Kidney glomerular epithelial cell (primary cell): ENCODE measurements around the gene TMEM267.
"Not testable (repeated sequence)": the region's sequence is repeated elsewhere in the genome, so short reads cannot be mapped to it uniquely, and the experiment has no call there.

ENCODE experiments used
- DNase-seq: peaks from one replicate; lab custom pipeline; 2025; lab: John Stamatoyannopoulos, UW

TMEM267 gene

DNA sequence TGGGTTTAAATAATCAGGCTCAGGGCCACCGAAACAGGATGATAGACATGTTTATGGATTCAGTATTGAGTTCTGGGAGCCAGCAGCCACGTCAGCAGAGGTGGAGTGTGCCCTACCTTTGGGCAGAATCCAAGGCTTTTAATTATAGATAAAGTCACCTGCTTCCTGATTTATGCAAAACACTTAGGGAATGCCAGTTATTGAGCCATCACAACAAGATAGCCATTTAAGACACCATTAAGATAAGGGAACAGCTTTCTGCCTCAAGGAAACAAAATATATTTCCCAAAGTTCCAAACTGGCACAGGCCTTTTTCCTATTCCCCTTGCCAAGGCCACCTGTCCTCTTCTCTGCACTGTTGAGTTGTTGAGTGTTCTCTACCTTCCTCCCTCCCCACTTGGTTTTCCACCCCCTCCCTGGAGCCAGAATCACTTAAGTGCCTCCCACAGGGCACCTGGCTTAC lies 73.8 kb downstream of the TMEM267 start:
- DNase-seq, result no peak

DNA sequence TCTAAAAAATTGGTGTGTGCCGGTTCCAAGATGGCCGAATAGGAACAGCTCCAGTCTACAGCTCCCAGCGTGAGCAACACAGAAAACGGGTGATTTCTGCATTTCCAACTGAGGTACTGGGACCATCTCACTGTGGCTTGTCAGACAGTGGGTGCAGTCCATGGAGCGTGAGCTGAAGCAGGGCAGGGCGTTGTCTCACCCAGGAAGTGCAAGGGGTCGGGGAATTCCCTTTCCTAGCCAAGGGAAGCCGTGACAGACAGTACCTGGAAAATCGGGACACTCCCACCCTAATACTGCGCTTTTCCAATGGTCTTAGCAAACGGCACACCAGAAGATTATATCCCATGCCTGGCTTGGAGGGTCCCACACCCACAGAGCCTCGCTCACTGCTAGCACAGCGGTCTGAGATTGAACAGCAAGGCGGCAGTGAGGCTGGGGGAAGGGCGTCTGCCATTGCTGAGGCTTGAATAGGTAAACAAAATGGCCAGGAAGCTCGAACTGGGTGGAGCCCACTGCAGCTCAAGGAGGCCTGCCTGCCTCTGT lies 81.1 kb downstream of the TMEM267 start:
- not testable (repeated sequence) for DNase-seq

DNA sequence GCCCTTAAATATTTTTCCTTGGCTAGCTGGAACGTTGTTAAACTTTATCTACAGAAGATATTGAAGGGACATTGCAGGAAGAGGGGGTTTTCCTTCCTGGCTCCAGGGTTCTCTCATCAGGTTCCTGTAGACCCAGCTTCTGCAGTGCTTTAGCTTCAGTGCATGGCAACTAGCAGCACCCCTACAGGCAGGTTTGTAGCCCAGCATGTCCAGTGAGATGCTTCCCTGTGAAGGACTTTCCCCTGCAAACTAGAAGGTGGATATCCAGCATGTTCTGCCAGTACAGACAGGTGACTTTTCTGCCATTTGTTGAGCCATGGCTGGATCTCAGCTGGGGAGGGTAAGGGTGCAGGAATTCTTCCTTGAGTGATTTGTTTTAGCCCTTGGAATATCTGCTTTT lies 81.8 kb downstream of the TMEM267 start:
- no peak for DNase-seq

DNA sequence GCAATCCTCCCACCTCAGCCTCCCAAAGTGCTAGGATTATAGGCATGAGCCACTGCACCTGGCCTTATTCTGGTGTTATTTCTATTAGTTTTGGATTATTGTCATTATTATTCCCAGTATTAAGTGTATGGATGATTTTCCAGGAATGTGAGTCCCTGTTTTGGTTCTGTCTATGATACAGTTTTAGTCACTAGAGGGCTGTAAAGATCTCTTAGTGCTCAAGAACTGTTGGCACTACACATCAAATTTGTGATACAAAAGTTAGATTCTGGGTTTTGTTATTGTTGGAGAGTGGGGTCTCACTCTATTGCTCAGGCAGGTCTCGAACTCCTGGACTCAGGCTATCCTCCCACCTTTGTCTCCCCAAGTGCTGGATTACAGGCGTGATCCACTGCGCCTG lies 83.6 kb downstream of the TMEM267 start:
- DNase-seq, result peak; percentile 38

DNA sequence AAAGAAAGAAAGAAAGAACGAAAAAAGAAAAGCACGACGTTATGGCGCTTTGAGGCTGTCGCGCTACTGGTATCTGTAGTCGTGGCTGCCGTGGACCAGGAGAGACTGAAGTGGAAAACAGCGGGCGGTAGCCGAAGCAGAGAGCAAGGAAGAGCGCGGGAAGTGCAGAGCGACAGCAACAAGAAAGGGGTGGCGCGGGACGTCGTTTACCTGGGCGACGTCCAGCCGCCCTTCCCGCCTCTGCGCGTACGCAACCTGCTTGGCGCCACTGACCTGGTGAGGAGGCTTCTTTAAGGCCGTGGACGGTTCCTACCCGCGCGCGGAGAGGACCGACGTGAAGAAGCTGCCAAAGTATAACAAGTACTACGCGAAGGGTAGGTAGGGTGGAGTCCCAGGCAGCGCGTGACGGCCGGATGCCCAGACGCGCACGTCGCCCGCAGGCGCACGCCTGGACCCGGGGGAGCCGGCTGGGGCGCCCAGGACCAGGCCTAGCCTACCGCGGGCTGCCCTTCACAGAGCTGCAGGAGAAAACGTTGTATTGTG lies 86.8 kb downstream of the TMEM267 start:
- DNase-seq, result peak; percentile 20
